Liver (tissue), 9 donors: Measurements from ENCODE around the gene TBC1D7. TPM values are rescaled to one million over a fixed set of nuclear protein-coding genes. Genes with fewer than 3 reads are reported as not detected.

Experiments used
- DNase-seq: peaks from one replicate; pipeline ENCODE4 v3.0.0-alpha.2; 2017; ENCODE audit warnings: low spot score
- H3K27ac ChIP-seq, 2 donors: one replicate each; pipeline ENCODE4 v1.7.0; 2013; ENCODE audit warnings: inconsistent platforms in 2 of 2, low read length in 2 of 2, control low read depth in 1 of 2, low read depth in 1 of 2, mild to moderate bottlenecking in 1 of 2
- H3K27me3 ChIP-seq, 4 donors: one replicate each; pipeline versions ENCODE4 v1.6.1 to v1.7.0; 2013; ENCODE audit warnings: low read length in 3 of 4, inconsistent platforms in 1 of 4, mild to moderate bottlenecking in 1 of 4, moderate library complexity in 1 of 4; ENCODE audit not compliant: control insufficient read depth in 4 of 4, insufficient read depth in 4 of 4
- H3K36me3 ChIP-seq, 4 donors: one replicate each; pipeline versions ENCODE4 v1.6.1 to v1.7.0; 2013; ENCODE audit warnings: low read length in 3 of 4, mild to moderate bottlenecking in 3 of 4, low read depth in 1 of 4, moderate library complexity in 1 of 4; ENCODE audit not compliant: control insufficient read depth in 4 of 4, insufficient read depth in 3 of 4
- H3K4me1 ChIP-seq, 4 donors: one replicate each; pipeline versions ENCODE4 v1.6.1 to v1.7.0; 2013; ENCODE audit warnings: low read length in 3 of 4, mild to moderate bottlenecking in 3 of 4, moderate library complexity in 1 of 4; ENCODE audit not compliant: control insufficient read depth in 4 of 4, insufficient read depth in 4 of 4
- H3K4me3 ChIP-seq, 3 donors: one replicate each; pipeline versions ENCODE4 v1.6.1 to v1.7.0; 2013; ENCODE audit warnings: low read length in 3 of 3, control low read depth in 1 of 3, low read depth in 1 of 3, mild to moderate bottlenecking in 1 of 3
- H3K9ac ChIP-seq, 2 donors: one replicate each; pipeline ENCODE4 v1.7.0; 2013; ENCODE audit warnings: low read length in 2 of 2, mild to moderate bottlenecking in 2 of 2, moderate library complexity in 2 of 2, control low read depth in 1 of 2, low read depth in 1 of 2
- H3K9me3 ChIP-seq, 4 donors: one replicate each; pipeline versions ENCODE4 v1.6.1 to v1.7.0; 2013; ENCODE audit warnings: low read length in 3 of 4; ENCODE audit not compliant: control insufficient read depth in 4 of 4
- EGR1 ChIP-seq, 2 donors: IDR thresholded peaks; 2 replicates each; pipeline ENCODE4 v1.6.1; 2016 to 2018; ENCODE audit warnings: antibody characterized with exemption in 2 of 2, low read depth in 2 of 2
- FOXA2 ChIP-seq: IDR thresholded peaks from 2 replicates; pipeline ENCODE4 v1.6.1; 2016; ENCODE audit warnings: antibody characterized with exemption
- GABPA ChIP-seq, 2 donors: IDR thresholded peaks in 1 of 2; conservative IDR thresholded peaks in 1 of 2; 2 replicates each; pipeline ENCODE4 v1.6.1; 2016; ENCODE audit warnings: antibody characterized with exemption in 2 of 2, mild to moderate bottlenecking in 1 of 2, moderate library complexity in 1 of 2
- HNF4A ChIP-seq, 2 donors: conservative IDR thresholded peaks; 2 replicates each; pipeline ENCODE4 v1.6.1; 2016; ENCODE audit warnings: antibody characterized with exemption in 2 of 2, mild to moderate bottlenecking in 2 of 2
- HNF4G ChIP-seq: IDR thresholded peaks from 2 replicates; pipeline ENCODE4 v1.6.1; 2016; ENCODE audit warnings: antibody characterized with exemption
- JUND ChIP-seq, 2 donors: IDR thresholded peaks; 2 replicates each; pipeline ENCODE4 v1.6.1; 2016; ENCODE audit warnings: antibody characterized with exemption in 2 of 2
- NR2F2 ChIP-seq: IDR thresholded peaks from 2 replicates; pipeline ENCODE4 v1.6.1; 2016; ENCODE audit warnings: antibody characterized with exemption
- RAD21 ChIP-seq, 2 donors: IDR thresholded peaks; 2 replicates each; pipeline ENCODE4 v1.6.1; 2016; ENCODE audit warnings: antibody characterized with exemption in 2 of 2, mild to moderate bottlenecking in 2 of 2
- RXRA ChIP-seq, 2 donors: IDR thresholded peaks; 2 replicates each; pipeline ENCODE4 v1.6.1; 2017 to 2018; ENCODE audit warnings: antibody characterized with exemption in 2 of 2, mild to moderate bottlenecking in 1 of 2
- SP1 ChIP-seq: IDR thresholded peaks from 2 replicates; pipeline ENCODE4 v1.6.1; 2018; ENCODE audit warnings: antibody characterized with exemption, mild to moderate bottlenecking
- TAF1 ChIP-seq: conservative IDR thresholded peaks from 2 replicates; pipeline ENCODE4 v1.6.1; 2016; ENCODE audit warnings: antibody characterized with exemption, mild to moderate bottlenecking
- YY1 ChIP-seq: IDR thresholded peaks from 2 replicates; pipeline ENCODE4 v1.6.1; 2016; ENCODE audit warnings: antibody characterized with exemption, mild to moderate bottlenecking
- WGBS: extraction: QIAGEN DNeasy Blood & Tissue Kit; methylation state at CpG from one replicate; pipeline ENCODE4 v1.1.7; 2013; 5-methylcytosine and 5-hydroxymethylcytosine counted together
- polyA plus RNA-seq, 2 donors: library from polyadenylated mRNA; stranded (reverse) in 1 of 2; unstranded in 1 of 2; fragments of 200-250 nt in 1 of 2; fragments of >200 nt in 1 of 2; fragmentation: Nextera tagmentation in 1 of 2; extraction: Ambion mirVana in 1 of 2; gene quantifications; one replicate each; pipeline versions ENCODE4 v1.2.1 to v1.2.3, GENCODE V29; 2013 to 2015
- total RNA-seq, 2 donors: library from RNA; depleted of rRNA; stranded (reverse); fragments of >200 nt; gene quantifications; one replicate each; pipeline ENCODE4 v1.2.3, GENCODE V29; 2014
- TF ChIP-seq, protein P1 (sequence below): fragments of 150-350 bp; IDR thresholded peaks from 2 replicates; pipeline ENCODE4 v1.5.1; 2017; ENCODE audit warnings: improper control_type of control experiment, low read depth, low read length; ENCODE audit not compliant: missing input control
- TF ChIP-seq, protein P2 (sequence below): IDR thresholded peaks from 2 replicates; pipeline ENCODE4 v1.6.1; 2016; ENCODE audit warnings: antibody characterized with exemption
- TF ChIP-seq, protein P3 (sequence below): IDR thresholded peaks from 2 replicates; pipeline ENCODE4 v1.6.1; 2016; ENCODE audit warnings: antibody characterized with exemption, mild to moderate bottlenecking
- TF ChIP-seq, protein P4 (sequence below): IDR thresholded peaks from 2 replicates; pipeline ENCODE4 v1.6.1; 2016; ENCODE audit warnings: antibody characterized with exemption
- TF ChIP-seq, protein P5 (sequence below): IDR thresholded peaks from 2 replicates; pipeline ENCODE4 v1.6.1; 2016; ENCODE audit warnings: antibody characterized with exemption
- donor health status: healthy.
- donor health status: healthy.
- donor health status: healthy.
- donor health status: healthy.
- donor health status: healthy.

TBC1D7 gene
- total and polyA plus RNA-seq, 4 donors = 9.6 to 18.8 (median 10.6) TPM

DNA sequence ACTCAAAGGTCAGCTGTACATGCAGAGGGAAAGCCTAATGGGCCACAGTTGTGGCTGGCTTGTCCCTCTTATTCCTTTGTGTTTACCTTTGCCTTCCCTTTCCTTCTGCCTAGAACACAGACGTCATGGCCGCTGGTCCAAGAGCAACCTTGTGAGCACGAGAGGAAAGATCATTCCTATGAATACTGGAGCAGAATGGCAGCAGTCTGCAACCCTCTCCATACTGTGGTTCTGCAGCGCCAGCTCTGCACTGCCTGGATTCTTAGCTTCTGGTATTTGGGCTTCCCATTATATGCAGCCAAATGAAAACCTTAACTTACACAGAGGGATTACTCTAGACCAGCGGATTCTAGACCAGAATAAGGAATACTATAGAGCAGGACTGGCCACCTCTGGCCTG, 12.4 kb downstream of the TBC1D7 start:
- H3K27me3 ChIP-seq = no peaks in the 10 kb centered on the region
- no peak overlapping the region for H3K4me3 ChIP-seq
- no peak overlapping the region for H3K9ac ChIP-seq
- H3K9me3 ChIP-seq = no peaks in the 10 kb centered on the region
- DNase-seq = peak; percentile 13
- no peak overlapping the region for H3K27ac ChIP-seq
- 92% methylated on average over 5 of the region's 5 CpGs for WGBS
- TF ChIP-seq, protein P1, sequence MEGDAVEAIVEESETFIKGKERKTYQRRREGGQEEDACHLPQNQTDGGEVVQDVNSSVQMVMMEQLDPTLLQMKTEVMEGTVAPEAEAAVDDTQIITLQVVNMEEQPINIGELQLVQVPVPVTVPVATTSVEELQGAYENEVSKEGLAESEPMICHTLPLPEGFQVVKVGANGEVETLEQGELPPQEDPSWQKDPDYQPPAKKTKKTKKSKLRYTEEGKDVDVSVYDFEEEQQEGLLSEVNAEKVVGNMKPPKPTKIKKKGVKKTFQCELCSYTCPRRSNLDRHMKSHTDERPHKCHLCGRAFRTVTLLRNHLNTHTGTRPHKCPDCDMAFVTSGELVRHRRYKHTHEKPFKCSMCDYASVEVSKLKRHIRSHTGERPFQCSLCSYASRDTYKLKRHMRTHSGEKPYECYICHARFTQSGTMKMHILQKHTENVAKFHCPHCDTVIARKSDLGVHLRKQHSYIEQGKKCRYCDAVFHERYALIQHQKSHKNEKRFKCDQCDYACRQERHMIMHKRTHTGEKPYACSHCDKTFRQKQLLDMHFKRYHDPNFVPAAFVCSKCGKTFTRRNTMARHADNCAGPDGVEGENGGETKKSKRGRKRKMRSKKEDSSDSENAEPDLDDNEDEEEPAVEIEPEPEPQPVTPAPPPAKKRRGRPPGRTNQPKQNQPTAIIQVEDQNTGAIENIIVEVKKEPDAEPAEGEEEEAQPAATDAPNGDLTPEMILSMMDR = no peak
- TF ChIP-seq JUND (IDR thresholded peaks at IDR 0.05) (no peak), YY1 (no peak), HNF4A (conservative IDR thresholded peaks at IDR 0.05) (no peak), HNF4G (no peak), RAD21 (IDR thresholded peaks at IDR 0.05) (no peak), NR2F2 (no peak), TAF1 (no peak), GABPA (IDR thresholded peaks at IDR 0.05 in 1 of 2, conservative IDR thresholded peaks at IDR 0.05 in 1 of 2) (no peak)
- TF ChIP-seq, protein P2, sequence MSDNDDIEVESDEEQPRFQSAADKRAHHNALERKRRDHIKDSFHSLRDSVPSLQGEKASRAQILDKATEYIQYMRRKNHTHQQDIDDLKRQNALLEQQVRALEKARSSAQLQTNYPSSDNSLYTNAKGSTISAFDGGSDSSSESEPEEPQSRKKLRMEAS = no peak
- TF ChIP-seq, protein P3, sequence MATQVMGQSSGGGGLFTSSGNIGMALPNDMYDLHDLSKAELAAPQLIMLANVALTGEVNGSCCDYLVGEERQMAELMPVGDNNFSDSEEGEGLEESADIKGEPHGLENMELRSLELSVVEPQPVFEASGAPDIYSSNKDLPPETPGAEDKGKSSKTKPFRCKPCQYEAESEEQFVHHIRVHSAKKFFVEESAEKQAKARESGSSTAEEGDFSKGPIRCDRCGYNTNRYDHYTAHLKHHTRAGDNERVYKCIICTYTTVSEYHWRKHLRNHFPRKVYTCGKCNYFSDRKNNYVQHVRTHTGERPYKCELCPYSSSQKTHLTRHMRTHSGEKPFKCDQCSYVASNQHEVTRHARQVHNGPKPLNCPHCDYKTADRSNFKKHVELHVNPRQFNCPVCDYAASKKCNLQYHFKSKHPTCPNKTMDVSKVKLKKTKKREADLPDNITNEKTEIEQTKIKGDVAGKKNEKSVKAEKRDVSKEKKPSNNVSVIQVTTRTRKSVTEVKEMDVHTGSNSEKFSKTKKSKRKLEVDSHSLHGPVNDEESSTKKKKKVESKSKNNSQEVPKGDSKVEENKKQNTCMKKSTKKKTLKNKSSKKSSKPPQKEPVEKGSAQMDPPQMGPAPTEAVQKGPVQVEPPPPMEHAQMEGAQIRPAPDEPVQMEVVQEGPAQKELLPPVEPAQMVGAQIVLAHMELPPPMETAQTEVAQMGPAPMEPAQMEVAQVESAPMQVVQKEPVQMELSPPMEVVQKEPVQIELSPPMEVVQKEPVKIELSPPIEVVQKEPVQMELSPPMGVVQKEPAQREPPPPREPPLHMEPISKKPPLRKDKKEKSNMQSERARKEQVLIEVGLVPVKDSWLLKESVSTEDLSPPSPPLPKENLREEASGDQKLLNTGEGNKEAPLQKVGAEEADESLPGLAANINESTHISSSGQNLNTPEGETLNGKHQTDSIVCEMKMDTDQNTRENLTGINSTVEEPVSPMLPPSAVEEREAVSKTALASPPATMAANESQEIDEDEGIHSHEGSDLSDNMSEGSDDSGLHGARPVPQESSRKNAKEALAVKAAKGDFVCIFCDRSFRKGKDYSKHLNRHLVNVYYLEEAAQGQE = no peak
- peaks cover 8 to 48% (median 36%) of the 10 kb centered on the region in 4 donors for H3K36me3 ChIP-seq
- no peaks in the 10 kb centered on the region for H3K4me1 ChIP-seq

DNA sequence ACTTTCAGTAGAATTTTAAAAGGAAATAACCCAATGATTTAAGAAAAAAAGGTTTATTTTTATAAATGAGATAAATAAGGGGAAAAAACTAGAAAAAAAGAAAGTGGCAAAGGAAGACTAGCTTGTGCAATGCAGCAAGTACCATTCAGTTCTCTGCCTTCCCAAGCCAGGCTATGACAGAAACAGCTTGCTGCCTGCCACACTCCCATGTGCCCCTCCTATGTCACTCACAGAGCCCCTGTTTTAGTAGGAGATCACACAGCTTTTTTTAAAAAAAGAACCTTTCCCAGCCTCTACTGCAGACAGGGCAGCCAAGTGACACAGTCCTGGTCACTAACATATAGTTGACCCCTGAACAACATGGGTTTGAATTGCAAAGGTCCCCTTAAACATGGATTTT, 13.5 kb downstream of the TBC1D7 start:
- Histone ChIP-seq H3K27me3 (no peaks in the 10 kb centered on the region), H3K9me3 (no peaks in the 10 kb centered on the region), H3K9ac (no peak overlapping the region), H3K36me3 (peaks cover 7 to 38% (median 25%) of the 10 kb centered on the region in 4 donors), H3K4me1 (peaks cover 0 to 2% (median 0%) of the 10 kb centered on the region in 4 donors), H3K27ac (no peak overlapping the region), H3K4me3 (no peak overlapping the region)
- TF ChIP-seq, protein P4, sequence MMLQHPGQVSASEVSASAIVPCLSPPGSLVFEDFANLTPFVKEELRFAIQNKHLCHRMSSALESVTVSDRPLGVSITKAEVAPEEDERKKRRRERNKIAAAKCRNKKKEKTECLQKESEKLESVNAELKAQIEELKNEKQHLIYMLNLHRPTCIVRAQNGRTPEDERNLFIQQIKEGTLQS = no peak
- no peak for TF ChIP-seq HNF4G
- no peak for TF ChIP-seq GABPA (IDR thresholded peaks at IDR 0.05 in 1 of 2, conservative IDR thresholded peaks at IDR 0.05 in 1 of 2)
- TF ChIP-seq EGR1 (IDR thresholded peaks at IDR 0.05; ENCODE audit: low read depth in 2 of 2) = no peak
- no peak for TF ChIP-seq RXRA (IDR thresholded peaks at IDR 0.05)
- TF ChIP-seq JUND (IDR thresholded peaks at IDR 0.05) = no peak
- no peak for TF ChIP-seq TAF1
- TF ChIP-seq, protein P3 = no peak
- TF ChIP-seq, protein P2 = no peak
- TF ChIP-seq, protein P1 = no peak
- no peak for TF ChIP-seq SP1
- TF ChIP-seq, protein P5, sequence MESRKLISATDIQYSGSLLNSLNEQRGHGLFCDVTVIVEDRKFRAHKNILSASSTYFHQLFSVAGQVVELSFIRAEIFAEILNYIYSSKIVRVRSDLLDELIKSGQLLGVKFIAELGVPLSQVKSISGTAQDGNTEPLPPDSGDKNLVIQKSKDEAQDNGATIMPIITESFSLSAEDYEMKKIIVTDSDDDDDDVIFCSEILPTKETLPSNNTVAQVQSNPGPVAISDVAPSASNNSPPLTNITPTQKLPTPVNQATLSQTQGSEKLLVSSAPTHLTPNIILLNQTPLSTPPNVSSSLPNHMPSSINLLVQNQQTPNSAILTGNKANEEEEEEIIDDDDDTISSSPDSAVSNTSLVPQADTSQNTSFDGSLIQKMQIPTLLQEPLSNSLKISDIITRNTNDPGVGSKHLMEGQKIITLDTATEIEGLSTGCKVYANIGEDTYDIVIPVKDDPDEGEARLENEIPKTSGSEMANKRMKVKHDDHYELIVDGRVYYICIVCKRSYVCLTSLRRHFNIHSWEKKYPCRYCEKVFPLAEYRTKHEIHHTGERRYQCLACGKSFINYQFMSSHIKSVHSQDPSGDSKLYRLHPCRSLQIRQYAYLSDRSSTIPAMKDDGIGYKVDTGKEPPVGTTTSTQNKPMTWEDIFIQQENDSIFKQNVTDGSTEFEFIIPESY = no peak
- no peak for TF ChIP-seq NR2F2
- TF ChIP-seq RAD21 (IDR thresholded peaks at IDR 0.05) = no peak
- TF ChIP-seq FOXA2 = no peak
- DNase-seq = peak; percentile 8
